Small intestine (tissue), 7 donors: ENCODE data around the gene RHOH. TPM values are rescaled to one million over a fixed set of nuclear protein-coding genes. Genes with fewer than 3 reads are reported as not detected.

Source experiments
- DNase-seq, 2 donors: peaks; one replicate each; pipeline versions ENCODE4 v3.0.0 to v3.0.0-alpha.2; 2013
- FAIRE-seq: peaks from 2 replicates; lab custom pipeline; 2012; peaks lifted over from hg19 to GRCh38; lab: Jason Lieb, UNC
- H3K27ac ChIP-seq, 3 donors: one replicate each; pipeline ENCODE4 v1.5.1; 2013; ENCODE audit warnings: low read length in 2 of 3, mild to moderate bottlenecking in 2 of 3, control low read depth in 1 of 3, inconsistent platforms in 1 of 3, low read depth in 1 of 3, moderate library complexity in 1 of 3
- H3K27me3 ChIP-seq, 3 donors: one replicate each; pipeline ENCODE4 v1.6.1; 2013; ENCODE audit warnings: low read length in 3 of 3, inconsistent platforms in 1 of 3; ENCODE audit not compliant: control insufficient read depth in 3 of 3, insufficient read depth in 3 of 3
- H3K36me3 ChIP-seq, 3 donors: one replicate each; pipeline ENCODE4 v1.6.1; 2013; ENCODE audit warnings: low read length in 3 of 3, inconsistent platforms in 1 of 3, low read depth in 1 of 3, mild to moderate bottlenecking in 1 of 3, moderate library complexity in 1 of 3; ENCODE audit not compliant: control insufficient read depth in 3 of 3, insufficient read depth in 2 of 3
- H3K4me1 ChIP-seq, 3 donors: one replicate each; pipeline ENCODE4 v1.6.1; 2013; ENCODE audit warnings: low read length in 2 of 3, inconsistent platforms in 1 of 3, low read depth in 1 of 3, mild to moderate bottlenecking in 1 of 3, moderate library complexity in 1 of 3; ENCODE audit not compliant: control insufficient read depth in 3 of 3, insufficient read depth in 2 of 3
- H3K4me3 ChIP-seq, 3 donors: one replicate each; pipeline ENCODE4 v1.5.1; 2013; ENCODE audit warnings: low read length in 3 of 3, control low read depth in 1 of 3, inconsistent platforms in 1 of 3, low read depth in 1 of 3, mild to moderate bottlenecking in 1 of 3, moderate library complexity in 1 of 3
- H3K9me3 ChIP-seq, 2 donors: one replicate each; pipeline ENCODE4 v1.6.1; 2013; ENCODE audit warnings: low read depth in 1 of 2, low read length in 1 of 2; ENCODE audit not compliant: control insufficient read depth in 2 of 2, insufficient read depth in 1 of 2
- WGBS, 3 donors: extraction: QIAGEN DNeasy Blood & Tissue Kit; methylation state at CpG; one replicate each; pipeline ENCODE4 v1.1.7; 2013; 5-methylcytosine and 5-hydroxymethylcytosine counted together
- polyA plus RNA-seq, 4 donors: library from polyadenylated mRNA; stranded (reverse) in 3 of 4; unstranded in 1 of 4; fragments of 200-250 nt in 3 of 4; fragments of 120-200 nt in 1 of 4; gene quantifications; one replicate each; pipeline versions ENCODE4 v1.2.1 to v1.2.3, GENCODE V29; 2013
- donor health status: healthy with polysubstance abuse.
- donor health status: control.
- donor health status: control.
- donor health status: Bipolar disorder and iron deficiency.
- donor health status: healthy.

The RHOH gene
- polyA plus RNA-seq, 4 donors, result 2.9 to 11.6 (median 3.7) TPM

DNA sequence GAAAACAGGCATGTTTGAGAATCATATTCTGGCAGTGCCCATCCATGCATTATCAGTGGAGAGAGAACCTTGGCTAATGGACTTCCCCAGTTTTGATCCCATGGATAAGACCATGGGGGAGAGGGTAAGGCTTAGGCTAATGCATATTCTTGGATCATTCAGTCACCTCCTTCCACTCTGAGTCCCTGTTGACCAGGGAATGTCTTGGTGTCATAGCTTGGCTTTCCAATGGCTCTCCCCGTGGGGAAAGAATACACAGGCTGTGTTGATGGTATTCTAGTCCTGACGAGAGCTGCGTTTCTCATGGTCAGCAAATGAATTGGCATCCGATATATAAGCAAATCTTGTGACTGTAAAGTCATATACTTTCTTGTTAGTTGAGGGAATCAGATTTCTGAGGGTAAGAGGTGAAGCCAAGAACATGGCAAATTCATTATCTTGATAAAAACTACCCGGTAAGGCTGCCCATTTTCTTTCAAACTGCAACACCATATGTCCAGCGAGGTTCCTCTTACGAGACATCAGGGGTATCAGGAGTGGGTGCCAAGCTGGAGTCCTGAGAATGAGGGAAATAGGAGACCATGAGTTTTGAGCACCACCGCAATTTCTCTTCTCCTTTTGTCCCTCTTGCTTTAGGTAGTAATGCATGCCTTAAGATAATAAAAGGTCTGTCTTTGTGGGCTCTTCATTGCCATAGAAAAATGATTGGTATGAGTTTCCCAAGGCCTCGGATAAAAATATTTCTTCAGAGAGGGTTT lies 18.0 kb downstream of the RHOH start:
- Histone ChIP-seq H3K36me3 (peaks cover 0 to 3% (median 0%) of the 10 kb centered on the region in 3 donors), H3K27ac (no peak overlapping the region), H3K4me1 (peaks cover 0 to 2% (median 0%) of the 10 kb centered on the region in 3 donors), H3K4me3 (no peak overlapping the region), H3K27me3 (no peaks in the 10 kb centered on the region), H3K9me3 (peaks cover 0 to 3% of the 10 kb centered on the region in 2 donors)
- FAIRE-seq (no peak), DNase-seq (no peak)
- WGBS, 3 donors, result 79 to 88% (median 85%) methylated on average over 9 of the region's 9 CpGs

GRCh38 chr4:40216622-40217366 lies 20.0 kb downstream of the RHOH start:
- peaks cover 0 to 3% (median 0%) of the 10 kb centered on the region in 3 donors for H3K36me3 ChIP-seq
- FAIRE-seq, result no peak
- 68 to 77% (median 74%) methylated on average over 4 of the region's 4 CpGs for WGBS, 3 donors

GRCh38 chr4:40221744-40222143 lies 24.9 kb downstream of the RHOH start:
- WGBS, 3 donors, result 70 to 84% (median 77%) methylated on average over 1 of the region's 1 CpG
- Histone ChIP-seq H3K27ac (no peak overlapping the region), H3K36me3 (no peaks in the 10 kb centered on the region), H3K9me3 (no peaks in the 10 kb centered on the region), H3K27me3 (no peaks in the 10 kb centered on the region), H3K4me3 (no peak overlapping the region), H3K4me1 (peaks cover 0 to 2% (median 0%) of the 10 kb centered on the region in 3 donors)
- FAIRE-seq (no peak), DNase-seq (no peak)

More at GRCh38 chr4:40216622-40217366, 20.0 kb downstream of the RHOH start:
- Histone ChIP-seq H3K4me3 (no peak overlapping the region), H3K4me1 (peaks cover 0 to 2% (median 0%) of the 10 kb centered on the region in 3 donors), H3K27me3 (no peaks in the 10 kb centered on the region), H3K9me3 (no peaks in the 10 kb centered on the region), H3K27ac (no peak overlapping the region)
- DNase-seq, result no peak

- no peak for FAIRE-seq
- 72 to 94% (median 91%) methylated on average over 1 of the region's 1 CpG for WGBS, 3 donors
- DNase-seq, result no peak
- H3K27ac ChIP-seq, result no peak overlapping the region
- H3K4me1 ChIP-seq, result peaks cover 0 to 3% (median 0%) of the 10 kb centered on the region in 3 donors
- no peaks in the 10 kb centered on the region for H3K36me3 ChIP-seq
- no peaks in the 10 kb centered on the region for H3K9me3 ChIP-seq
- no peak overlapping the region for H3K4me3 ChIP-seq
- H3K27me3 ChIP-seq, result no peaks in the 10 kb centered on the region
Measured at GRCh38 chr4:40223343-40223742, 26.5 kb downstream of the RHOH start.

GRCh38 chr4:40224432-40224831 lies 27.6 kb downstream of the RHOH start:
- WGBS, 3 donors, result 81 to 93% (median 86%) methylated on average over 5 of the region's 5 CpGs

GRCh38 chr4:40225497-40225896 lies 28.7 kb downstream of the RHOH start:
- 72 to 87% (median 77%) methylated on average over 5 of the region's 5 CpGs for WGBS, 3 donors
- no peak for FAIRE-seq
- H3K27me3 ChIP-seq, result no peaks in the 10 kb centered on the region

More at GRCh38 chr4:40224432-40224831, 27.6 kb downstream of the RHOH start:
- H3K4me1 ChIP-seq, result peaks cover 0 to 3% (median 0%) of the 10 kb centered on the region in 3 donors
- no peak overlapping the region for H3K4me3 ChIP-seq
- FAIRE-seq, result no peak
- H3K9me3 ChIP-seq, result no peaks in the 10 kb centered on the region
- DNase-seq, result no peak
- H3K27ac ChIP-seq, result no peak overlapping the region
- H3K27me3 ChIP-seq, result no peaks in the 10 kb centered on the region
- H3K36me3 ChIP-seq, result no peaks in the 10 kb centered on the region

DNA sequence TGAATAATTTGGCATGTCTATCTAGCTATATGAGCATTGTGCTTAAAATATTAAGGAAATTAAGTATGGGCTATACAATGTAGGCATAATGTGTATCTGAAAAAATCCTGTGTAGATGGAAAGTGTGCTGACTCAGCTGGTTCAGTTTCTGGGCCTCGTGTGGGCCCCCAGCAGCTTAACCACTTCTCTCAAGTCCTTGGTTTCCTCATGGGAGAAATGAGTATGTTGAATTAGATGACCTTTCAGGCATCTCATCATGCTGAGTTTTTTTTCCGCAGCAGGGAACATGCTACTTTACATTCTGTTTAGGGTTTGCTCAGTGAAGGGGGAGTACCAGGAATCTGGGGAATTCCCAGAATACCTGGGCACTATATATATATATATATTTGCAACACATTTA lies 30.5 kb downstream of the RHOH start:
- Histone ChIP-seq H3K36me3 (no peaks in the 10 kb centered on the region), H3K4me3 (no peak overlapping the region), H3K27ac (no peak overlapping the region), H3K4me1 (peaks cover 0 to 3% (median 0%) of the 10 kb centered on the region in 3 donors), H3K27me3 (no peaks in the 10 kb centered on the region), H3K9me3 (no peaks in the 10 kb centered on the region)
- DNase-seq (no peak), FAIRE-seq (no peak)
- 49 to 68% (median 56%) methylated on average over 2 of the region's 2 CpGs for WGBS, 3 donors

More at GRCh38 chr4:40225497-40225896, 28.7 kb downstream of the RHOH start:
- H3K9me3 ChIP-seq, result no peaks in the 10 kb centered on the region
- H3K36me3 ChIP-seq, result no peaks in the 10 kb centered on the region
- peak overlapping the region in 1 of 3 donors; percentile 35 for H3K27ac ChIP-seq
- DNase-seq, result no peak
- H3K4me1 ChIP-seq, result peaks cover 0 to 3% (median 0%) of the 10 kb centered on the region in 3 donors
- no peak overlapping the region for H3K4me3 ChIP-seq
